HG03378 (cell line): ENCODE measurements around the gene ZNF791.
A peak's percentile ranks its signal among the peaks of the same experiment; 100 is the strongest.
"Not testable (repeated sequence)": the region's sequence is repeated elsewhere in the genome, so short reads cannot be mapped to it uniquely, and the experiment has no call there.

Experiments used
- ATAC-seq: cut with Tn5 transposase; IDR thresholded peaks from one replicate; pipeline ENCODE4 v1.9.1; 2021; ENCODE audit warnings: mild to moderate bottlenecking, moderate library complexity; ENCODE audit not compliant: unreplicated experiment

Gene ZNF791

DNA sequence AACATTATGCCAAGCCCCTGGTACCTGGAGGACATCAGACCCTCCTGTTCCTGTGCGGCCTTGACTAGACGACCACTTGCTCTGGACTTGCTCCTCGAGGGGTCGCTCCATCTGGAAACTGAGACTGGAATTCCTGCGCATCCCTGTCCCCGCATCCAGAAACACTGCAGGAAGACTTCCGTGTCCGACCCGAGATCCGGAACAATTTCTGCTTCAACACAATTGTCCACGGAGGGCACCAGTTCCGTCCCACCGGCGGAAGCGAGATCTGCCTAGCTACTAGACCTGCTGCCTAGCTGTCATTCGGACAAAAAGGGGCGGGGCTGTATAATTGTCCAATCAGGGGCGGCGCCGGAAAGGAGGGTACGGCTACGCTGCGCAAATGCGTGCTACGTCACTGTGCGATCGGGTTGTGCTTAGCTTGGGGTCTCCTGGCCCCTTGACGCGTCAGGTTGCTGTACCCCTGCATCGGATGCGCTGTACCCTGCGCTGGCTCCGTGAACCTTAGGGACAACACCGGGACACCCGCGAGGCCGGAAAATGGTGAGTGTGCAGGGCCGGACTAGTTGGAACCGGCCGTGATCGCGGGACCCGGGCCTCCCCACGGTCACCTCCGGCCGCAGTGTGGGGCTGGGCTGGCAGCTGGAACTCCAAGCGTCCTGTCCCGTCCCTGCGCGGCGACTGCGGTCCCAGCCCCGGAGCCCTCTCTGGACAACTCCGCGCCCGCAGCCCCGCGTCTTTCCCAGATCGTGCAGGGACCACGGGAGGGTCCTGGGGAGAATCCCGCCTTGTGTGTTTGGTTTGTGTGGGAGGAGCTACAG is at the start of gene ZNF791, which contains the start of gene ZNF490:
Gene ZNF791 (plus strand): TSS at position 381 of the 821 bp plus-strand sequence. CDS start 160 bp downstream, at position 541.
Gene ZNF490 (minus strand): TSS at position 274 of the 821 bp plus-strand sequence. CDS start 133 bp downstream, at position 141.
- ATAC-seq, result peak; percentile 68

DNA sequence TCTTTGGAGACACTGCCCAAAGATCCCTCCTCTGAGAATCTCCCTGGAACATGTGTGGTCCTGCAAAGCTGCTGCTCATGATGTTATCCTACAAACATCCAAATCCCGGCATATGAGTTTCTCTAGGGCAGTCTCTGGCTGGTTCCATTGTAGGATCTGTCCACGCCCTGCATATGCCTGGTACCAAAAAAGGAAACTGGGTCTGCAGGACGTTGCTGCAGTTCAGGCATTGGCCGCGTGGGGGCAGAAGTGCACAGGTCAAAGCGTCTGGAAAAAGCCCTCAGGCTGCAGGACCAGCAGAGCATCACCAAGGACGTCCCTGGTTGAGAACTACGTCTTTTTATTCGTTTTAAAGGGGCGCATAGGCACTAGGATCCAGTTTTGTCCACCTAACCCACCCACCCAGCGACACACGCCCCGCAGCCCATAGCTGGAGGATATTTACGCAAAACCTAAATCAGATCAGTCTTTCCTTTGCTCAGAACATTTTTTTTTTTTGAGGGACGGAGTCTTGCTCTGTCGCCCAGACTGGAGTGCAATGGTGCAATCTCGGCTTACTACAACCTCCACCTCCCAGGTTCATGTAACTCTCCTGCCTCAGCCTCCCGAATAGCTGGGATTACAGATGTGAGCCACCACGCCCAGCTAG is 46.6 kb upstream of the ZNF791 start:
- ATAC-seq, result no peak

DNA sequence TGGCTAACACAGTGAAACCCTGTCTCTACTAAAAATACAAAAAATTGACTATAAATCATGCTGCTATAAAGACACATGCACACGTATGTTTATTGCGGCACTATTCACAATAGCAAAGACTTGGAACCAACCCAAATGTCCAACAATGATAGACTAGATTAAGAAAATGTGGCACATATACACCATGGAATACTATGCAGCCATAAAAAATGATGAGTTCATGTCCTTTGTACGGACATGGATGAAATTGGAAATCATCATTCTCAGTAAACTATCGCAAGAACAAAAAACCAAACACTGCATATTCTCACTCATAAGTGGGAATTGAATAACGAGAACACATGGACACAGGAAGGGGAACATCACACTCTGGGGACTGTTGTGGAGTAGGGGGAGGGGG is 44.3 kb upstream of the ZNF791 start:
- not testable (repeated sequence) for ATAC-seq

DNA sequence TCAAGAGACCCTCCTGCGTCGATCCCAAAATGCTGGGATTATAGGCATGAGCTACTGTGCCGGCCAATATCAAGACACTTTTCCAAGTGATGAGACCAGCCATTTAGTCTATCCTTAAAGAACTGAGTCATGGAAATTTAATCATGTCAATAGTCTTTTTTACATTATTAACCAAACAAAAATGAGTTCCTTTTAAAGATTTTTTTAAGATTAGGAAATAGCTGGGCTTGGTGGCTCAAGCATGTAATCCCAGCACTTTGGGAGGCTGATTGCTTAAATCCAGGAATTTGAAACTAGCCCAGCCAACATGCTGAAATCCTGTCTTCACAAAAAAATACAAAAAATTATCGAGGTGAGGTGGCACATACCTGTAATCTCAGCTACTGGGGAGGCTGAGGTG is 42.8 kb upstream of the ZNF791 start:
- ATAC-seq, result no peak

DNA sequence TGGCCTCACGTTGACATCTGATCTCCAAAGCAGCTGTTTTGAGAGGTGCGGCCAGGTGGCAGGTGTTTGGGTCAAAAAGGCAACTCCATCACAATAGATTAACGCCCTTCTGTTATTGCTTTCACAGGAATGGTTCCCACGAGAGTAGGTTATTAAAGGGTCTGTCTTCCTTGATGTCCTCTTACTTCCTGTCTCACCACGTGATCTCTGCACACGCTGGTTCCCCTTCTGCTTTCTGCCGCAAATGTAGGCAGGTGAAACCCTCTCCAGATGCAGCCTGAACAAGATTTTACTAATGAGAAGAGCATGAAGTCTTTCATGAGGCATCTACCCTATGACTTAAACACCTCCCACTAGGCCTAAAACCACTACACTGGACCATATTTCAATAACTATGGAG is 36.7 kb upstream of the ZNF791 start:
- no peak for ATAC-seq

DNA sequence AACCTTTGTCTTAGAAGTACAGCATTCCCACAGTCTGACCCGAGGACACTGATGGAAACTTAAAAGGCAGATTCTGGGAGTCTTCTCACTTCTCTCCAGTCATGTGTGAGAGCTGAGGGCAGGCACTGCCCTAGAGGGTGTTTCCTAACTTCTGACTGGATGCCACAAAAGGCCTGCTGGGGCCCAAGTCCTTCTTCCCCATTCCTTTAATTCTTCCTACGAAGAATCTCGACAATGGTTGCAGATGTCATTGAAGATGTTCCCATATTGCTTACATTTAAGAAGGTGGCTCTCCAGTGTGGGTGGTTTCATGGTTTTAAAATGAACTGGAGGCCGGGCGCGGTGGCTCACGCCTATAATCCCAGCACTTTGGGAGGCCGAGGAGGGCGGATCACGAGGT is 32.1 kb upstream of the ZNF791 start:
- no peak for ATAC-seq

DNA sequence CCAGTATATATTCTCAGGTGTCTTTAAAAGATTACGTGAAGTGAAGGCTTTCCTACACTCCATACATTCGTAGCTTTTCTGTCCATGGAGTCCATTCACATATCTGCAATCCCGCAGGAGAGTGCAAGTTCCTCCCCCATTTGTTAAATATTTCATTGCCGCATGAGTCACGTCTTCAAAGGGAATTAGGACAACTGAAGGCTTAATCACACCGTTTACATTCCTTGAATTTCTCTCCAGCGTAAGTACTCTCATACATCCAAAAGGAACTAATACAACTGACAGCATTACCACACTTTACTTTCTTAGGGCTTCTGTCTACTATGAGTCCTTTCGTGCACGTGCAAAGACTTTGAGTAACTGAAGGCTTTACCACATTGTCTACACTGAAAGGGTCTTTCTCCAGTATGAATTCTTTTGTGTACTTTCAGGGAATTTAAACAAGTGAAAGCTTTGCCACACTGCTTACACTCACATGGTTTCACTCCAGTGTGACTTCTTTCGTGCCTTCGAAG is 30.5 kb upstream of the ZNF791 start:
- no peak for ATAC-seq

DNA sequence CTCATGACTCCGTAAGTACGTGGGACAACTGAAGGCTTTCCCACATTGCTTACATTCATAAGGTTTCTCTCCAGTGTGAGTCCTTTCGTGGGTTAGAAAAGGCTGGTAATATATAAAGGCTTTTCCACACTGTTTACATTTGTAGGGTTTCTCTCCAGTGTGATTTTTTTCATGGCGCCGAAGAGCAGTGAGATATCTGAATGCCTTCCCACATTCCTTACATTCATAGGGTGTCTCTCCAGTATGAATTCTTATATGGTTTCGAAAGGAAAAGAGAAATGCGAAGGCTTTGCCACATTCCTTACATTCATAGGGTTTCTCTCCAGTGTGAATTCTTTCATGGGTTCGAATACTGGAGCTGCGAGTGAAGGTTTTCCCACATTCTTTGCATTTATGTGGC is 29.6 kb upstream of the ZNF791 start:
- ATAC-seq, result no peak

DNA sequence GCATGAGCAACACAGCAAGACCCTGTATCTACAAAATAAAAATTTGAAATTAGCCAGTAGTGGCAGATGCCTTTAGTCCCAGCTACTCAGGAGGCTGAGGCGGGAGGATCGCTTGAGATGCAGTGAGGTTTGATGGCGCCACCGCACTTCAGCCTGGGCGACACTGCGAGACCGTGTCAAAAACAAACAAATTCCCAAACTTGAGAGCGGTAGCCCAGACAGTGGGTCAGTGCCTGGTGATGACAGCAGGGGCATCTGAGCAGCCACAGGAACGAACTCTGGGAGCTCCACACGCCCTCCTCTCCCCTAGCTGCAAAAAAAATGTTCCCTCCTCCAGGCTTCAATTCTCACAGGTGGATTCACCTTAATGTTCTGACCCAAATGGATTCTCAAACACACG is 14.2 kb upstream of the ZNF791 start:
- ATAC-seq, result no peak

DNA sequence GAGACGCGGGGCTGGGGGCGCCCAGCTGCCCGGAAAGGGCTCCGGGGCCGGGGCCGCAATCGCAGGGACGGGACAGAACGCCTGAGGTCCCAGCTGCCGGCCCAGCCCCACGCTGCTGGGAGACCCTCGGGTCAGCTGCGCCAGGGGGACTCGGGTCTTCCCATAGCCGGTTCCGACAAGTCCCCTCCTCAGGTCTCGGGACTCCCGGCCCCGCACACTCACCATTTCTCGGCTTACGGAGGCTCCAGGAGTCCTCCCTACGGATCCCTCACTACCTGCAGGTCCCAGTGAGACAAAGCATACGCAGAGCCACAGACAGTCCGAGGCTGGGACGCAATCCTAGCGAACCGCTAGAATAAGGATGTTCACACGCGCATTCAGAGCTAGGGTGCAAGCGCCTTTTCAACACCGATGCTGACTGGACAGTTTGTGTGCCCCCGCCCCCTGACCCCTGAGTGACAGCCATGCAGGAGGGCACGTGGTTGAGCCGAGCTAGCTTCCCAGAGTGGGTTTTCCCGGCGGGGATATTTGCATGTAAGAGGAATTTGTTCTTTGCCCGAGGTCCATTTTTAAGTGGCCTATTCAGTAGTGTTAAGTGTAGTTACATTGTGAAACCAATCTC is 13.7 kb upstream of the ZNF791 start:
- ATAC-seq, result no peak

DNA sequence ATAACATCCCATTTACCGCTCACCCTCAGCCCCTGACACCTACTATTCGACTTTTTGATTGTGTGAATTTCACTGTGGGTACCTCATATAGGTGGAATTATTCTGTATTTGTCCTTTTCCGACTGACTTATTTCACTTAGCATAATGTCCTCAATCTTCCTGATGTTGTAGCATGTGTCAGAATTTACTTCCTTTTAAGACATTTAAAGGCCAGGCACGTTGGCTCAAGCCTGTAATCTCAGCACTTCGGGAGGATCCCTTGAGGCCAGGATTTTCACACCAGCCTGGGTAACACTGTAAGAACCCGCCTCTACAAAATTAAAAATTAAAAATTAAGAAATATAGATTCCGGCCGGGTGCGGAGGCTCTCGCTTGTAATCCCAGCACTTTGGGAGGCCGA is 13.1 kb upstream of the ZNF791 start:
- ATAC-seq, result no peak

DNA sequence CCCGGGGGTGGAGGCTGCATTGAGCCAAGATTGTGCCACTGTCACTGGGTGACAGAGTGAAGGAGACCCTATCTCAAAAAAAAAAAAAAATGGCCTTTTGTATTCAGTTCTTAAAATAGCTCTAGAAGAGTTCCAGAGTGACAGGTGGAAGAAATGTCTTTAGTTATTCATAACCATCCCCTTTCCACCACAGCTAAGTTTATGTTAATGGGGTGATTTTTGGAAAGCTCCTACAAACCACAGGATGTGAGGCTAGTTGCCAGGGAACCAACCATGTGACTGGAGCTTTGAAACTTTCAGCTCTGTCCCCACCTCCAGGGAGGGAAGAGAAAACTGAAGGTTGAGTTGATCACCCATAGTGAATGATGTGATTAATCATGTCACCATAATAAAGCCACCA is 7.0 kb upstream of the ZNF791 start:
- peak; percentile 45 for ATAC-seq

DNA sequence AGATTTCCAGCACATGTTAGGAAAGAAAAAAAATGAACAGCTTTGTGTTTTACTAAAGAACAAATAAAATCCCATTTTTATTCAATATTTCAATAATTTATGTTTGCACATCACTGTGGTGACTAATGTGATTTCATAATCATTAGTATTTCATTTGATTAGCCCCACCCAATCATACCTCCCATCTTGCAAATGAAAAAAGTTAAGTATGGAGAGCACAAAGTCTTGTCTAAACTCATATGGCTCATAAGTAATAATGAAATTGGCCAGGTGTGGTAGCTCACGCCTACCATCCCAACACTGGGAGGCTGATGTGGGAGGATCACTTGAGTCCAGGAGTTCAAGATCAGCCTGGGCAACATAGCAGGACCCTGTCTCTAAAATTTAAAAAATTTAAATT is 3.9 kb upstream of the ZNF791 start:
- no peak for ATAC-seq

DNA sequence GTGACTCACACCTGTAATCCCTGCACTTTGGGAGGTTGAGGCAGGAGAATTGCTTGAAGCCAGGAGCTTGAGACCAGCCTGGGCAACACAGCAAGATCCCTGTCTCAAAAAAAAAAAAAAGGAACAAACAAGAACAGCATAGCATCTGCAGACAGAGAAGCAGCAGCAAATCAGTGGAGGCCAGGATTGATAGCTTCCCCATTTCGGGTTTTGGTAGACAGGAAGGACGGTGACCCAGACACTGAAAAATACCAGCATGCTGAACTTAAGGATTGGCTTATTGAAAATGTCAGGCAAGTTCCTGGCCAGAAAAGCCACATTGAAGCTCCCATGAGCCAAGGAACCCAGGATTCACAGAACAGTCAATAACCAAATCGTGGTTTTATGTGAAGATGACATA is 3.1 kb upstream of the ZNF791 start:
- ATAC-seq, result no peak

DNA sequence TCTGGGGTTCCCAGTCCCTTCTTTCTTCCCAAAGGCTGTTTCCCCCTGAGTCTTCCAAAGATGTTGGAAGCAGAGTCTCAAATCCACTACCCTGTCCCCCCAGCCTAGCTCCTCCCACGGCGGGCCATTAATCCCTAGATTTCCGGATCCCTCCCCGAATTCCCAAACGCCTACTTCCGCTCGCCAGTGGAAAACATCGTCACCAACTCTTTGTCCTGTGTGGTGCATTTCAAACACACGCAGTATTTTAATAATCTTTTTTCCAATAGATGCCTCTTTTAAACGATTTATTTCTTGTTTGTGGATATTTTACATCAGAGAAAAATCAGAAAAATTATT is 610 bp downstream of the ZNF791 start:
- ATAC-seq, result no peak

DNA sequence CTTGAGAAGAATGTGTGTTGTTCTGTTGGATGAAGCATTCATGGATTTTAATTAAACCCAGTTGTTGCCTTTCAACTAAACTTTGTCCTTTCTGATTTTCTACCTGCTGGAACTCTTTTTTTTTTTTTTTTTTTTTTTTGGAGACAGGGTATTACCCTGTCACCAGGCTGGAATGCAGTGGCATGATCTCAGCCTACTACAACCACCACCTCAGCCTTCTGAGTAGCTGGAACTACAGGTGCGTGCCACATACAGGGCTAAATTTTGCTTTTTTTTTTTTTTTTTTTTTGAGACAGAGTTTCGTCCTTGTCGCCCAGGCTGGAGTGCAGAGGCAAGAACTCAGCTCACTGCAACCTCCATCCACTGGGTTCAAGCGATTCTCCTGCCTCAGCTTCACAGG is 6.9 kb downstream of the ZNF791 start:
- ATAC-seq, result no peak

DNA sequence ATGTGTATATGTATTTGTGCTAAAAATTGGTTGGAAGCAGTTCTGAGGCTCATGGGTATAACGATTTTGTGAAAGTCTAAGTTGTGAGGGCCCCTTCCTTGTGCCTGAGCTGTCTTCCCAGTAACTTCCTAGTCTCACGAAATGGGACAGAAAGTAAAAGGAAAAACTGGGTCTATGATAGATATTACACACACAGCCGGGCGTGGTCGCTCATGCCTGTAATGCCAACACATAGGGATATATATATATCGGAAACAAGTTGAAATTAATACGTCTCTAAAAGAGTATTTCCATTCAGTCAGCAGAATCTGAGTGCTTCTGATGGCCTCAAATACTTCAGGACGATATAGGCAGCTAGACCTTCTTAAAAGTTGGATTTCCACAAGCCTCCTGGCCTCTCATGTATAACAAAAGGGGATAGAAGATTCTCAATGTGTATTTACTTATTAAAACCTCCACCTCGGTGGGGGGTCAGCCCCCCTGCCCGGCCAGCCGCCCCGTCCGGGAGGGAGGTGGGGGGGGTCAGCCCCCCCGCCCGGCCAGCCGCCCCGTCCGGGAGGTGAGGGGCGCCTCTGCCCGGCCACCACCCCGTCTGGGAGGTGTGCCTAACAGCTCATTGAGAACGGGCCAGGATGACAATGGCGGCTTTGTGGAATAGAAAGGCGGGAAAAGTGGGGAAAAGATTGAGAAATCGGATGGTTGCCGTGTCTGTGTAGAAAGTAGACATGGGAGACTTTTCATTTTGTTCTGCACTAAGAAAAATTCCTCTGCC is 10.7 kb downstream of the ZNF791 start:
- not testable (repeated sequence) for ATAC-seq

DNA sequence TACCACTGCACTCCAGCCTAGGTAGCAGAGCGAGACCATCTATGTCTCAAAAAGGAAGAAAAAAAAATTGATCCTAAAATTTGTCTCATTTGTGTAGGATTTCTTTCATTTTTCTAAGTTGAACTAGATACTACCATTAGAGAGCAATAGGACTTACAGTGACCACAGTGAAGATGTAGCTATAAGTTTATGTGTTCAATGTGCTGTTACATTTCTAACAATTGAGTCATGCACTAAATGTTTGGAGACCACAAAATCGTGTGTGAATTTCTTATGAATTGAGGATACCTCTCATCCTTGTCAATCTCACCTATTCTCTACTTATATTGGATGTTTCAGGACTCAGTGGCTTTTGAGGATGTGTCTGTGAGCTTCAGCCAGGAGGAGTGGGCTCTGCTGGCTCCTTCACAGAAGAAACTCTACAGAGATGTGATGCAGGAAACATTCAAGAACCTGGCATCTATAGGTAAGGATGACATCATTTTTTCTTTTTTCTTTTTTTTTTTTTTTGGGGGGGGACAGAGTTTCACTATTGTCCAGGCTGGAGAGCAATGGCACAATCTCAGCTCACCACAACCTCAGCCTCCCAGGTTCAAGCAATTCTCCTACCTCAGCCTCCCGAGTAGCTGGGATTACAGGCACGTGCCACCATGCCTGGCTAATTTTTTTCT is 12.8 kb downstream of the ZNF791 start:
- no peak for ATAC-seq

DNA sequence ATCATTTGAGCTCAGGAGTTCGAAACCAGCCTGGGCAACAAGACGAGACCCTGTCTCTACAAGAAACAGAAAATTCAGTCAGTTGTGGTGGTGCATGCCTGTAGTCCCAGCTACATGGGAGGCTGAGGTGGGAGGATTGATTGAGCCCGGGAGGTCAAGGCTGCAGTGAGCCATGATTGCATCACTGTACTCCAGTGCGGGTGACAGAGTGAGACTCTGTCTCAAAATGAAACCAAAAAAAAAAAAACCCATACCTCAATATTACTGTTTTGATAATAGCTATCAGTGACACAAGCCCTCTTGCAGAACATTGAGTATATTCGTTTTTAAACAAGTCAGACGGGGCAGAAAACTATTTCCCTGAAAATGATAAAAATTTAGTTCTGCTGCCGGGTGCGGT is 16.2 kb downstream of the ZNF791 start:
- ATAC-seq, result no peak
